Left lung (tissue), 10 donors: ENCODE measurements around the gene BPHL. TPM values are rescaled to one million over a fixed set of nuclear protein-coding genes. Genes with fewer than 3 reads are reported as not detected.
"Not testable (repeated sequence)": the region's sequence is repeated elsewhere in the genome, so short reads cannot be mapped to it uniquely, and the experiment has no call there.

Experiments used
- ATAC-seq: fragments of 200-7000 bp; cut with Tn5 transposase; one replicate; pipeline ENCODE4 v1.9.1; 2020; ENCODE audit warnings: moderate library complexity
- DNase-seq, 4 donors: peaks; one replicate each; pipeline ENCODE4 v3.0.0-alpha.2; 2013 to 2020
- H3K27ac ChIP-seq, 2 donors: fragments of 200-600 bp; sonication (generic) in 1 of 2; one replicate each; pipeline versions ENCODE4 v1.5.0 to v1.8.0; 2020 to 2021
- H3K27me3 ChIP-seq, 2 donors: fragments of 200-600 bp; sonication (generic) in 1 of 2; one replicate each; pipeline versions ENCODE4 v1.5.0 to v1.8.0; 2020 to 2021
- H3K36me3 ChIP-seq, 2 donors: fragments of 200-600 bp; sonication (generic) in 1 of 2; one replicate each; pipeline versions ENCODE4 v1.5.0 to v1.8.0; 2020 to 2021
- H3K4me1 ChIP-seq, 2 donors: fragments of 200-600 bp; one replicate each; pipeline ENCODE4 v1.8.0; 2021
- H3K4me3 ChIP-seq, 2 donors: fragments of 200-600 bp; sonication (generic) in 1 of 2; one replicate each; pipeline versions ENCODE4 v1.5.0 to v1.8.0; 2020 to 2021; ENCODE audit warnings: mild to moderate bottlenecking in 1 of 2
- H3K9me3 ChIP-seq, 2 donors: fragments of 200-600 bp; sonication (generic) in 1 of 2; one replicate each; pipeline versions ENCODE4 v1.5.0 to v1.8.0; 2020 to 2021
- CTCF ChIP-seq, 2 donors: fragments of 200-600 bp; sonication (generic) in 1 of 2; IDR thresholded peaks; one replicate each; pipeline versions ENCODE4 v1.5.0 to v1.8.0; 2021; ENCODE audit warnings: antibody characterized with exemption in 2 of 2
- intact Hi-C, 2 donors: fragments of 100-400 bp; cut with DNase I; formaldehyde crosslinking; loops; one replicate each; pipeline versions ENCODE4 v1.11.2 to v1.14.2; 2022
- polyA plus RNA-seq, 6 donors: library from polyadenylated mRNA; unstranded; fragments of 120-200 nt; gene quantifications; one replicate each; pipeline ENCODE4 v1.2.1, GENCODE V29; 2013; ENCODE audit not compliant: insufficient read length in 6 of 6
- total RNA-seq, 2 donors: library from RNA; stranded (reverse); fragmentation: NEBNext Ultra II Directional; extraction: Animal tissue kit (Norgen Biotek cat#: 25700); gene quantifications; one replicate each; pipeline ENCODE4 v1.2.1, GENCODE V29; 2021
- donor health status: DM: no; HTN: yes; CAD: no.
- donor health status: DM: no; HTN: no; CAD: no.

The BPHL gene
- total and polyA plus RNA-seq, 8 donors, result 13.1 to 47.9 (median 41.1) TPM

DNA sequence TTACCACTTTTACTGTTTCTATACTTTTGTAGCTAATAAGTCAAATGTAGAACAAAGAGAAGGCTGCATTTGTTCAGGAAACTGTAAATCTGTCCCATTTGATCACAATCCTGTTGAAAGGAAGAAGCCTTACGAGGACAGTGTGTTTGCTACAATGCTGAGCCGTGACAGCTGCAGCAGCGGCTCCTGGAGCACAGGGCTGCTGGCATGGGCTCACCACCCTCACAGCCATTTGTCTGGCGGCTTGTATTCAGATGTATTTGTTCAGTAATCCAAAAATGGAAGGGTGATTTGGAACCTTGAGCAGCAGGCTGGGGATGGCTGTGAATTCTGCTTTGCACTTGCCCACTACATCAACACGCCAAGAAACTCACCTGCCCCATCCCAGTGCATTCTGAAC, 33.2 kb downstream of the BPHL start:
- Histone ChIP-seq H3K27ac (no peak overlapping the region), H3K4me3 (no peak overlapping the region), H3K9me3 (no peaks in the 10 kb centered on the region), H3K36me3 (peaks cover 0 to 11% of the 10 kb centered on the region in 2 donors), H3K4me1 (peaks cover 0 to 2% of the 10 kb centered on the region in 2 donors), H3K27me3 (peaks cover 0 to 7% of the 10 kb centered on the region in 2 donors)
- no peak for TF ChIP-seq CTCF (IDR thresholded peaks at IDR 0.05)
- intact Hi-C loops, result no loop called here
- ATAC-seq (no peak), DNase-seq (no peak)

- ATAC-seq, result no peak
- no peak for DNase-seq
- intact Hi-C loops, result no loop called here
Measured at GRCh38 chr6:3152689-3153088, 34.2 kb downstream of the BPHL start.

GRCh38 chr6:3155416-3155815, 36.9 kb downstream of the BPHL start:
- H3K9me3 ChIP-seq, H3K27ac ChIP-seq, ATAC-seq, H3K4me3 ChIP-seq, DNase-seq, intact Hi-C loops: not testable (repeated sequence)
- peaks cover 0 to 11% of the 10 kb centered on the region in 2 donors for H3K36me3 ChIP-seq
- H3K27me3 ChIP-seq, result peaks cover 0 to 43% of the 10 kb centered on the region in 2 donors
- peaks cover 0 to 12% of the 10 kb centered on the region in 2 donors for H3K4me1 ChIP-seq

More at GRCh38 chr6:3152689-3153088, 34.2 kb downstream of the BPHL start:
- H3K27ac ChIP-seq, result no peak overlapping the region
- peaks cover 0 to 11% of the 10 kb centered on the region in 2 donors for H3K36me3 ChIP-seq
- peaks cover 0 to 17% of the 10 kb centered on the region in 2 donors for H3K27me3 ChIP-seq
- no peak overlapping the region for H3K4me3 ChIP-seq
- TF ChIP-seq CTCF (IDR thresholded peaks at IDR 0.05), result no peak
- H3K9me3 ChIP-seq, result no peaks in the 10 kb centered on the region
- H3K4me1 ChIP-seq, result peaks cover 0 to 5% of the 10 kb centered on the region in 2 donors

GRCh38 chr6:3156184-3157130, 37.9 kb downstream of the BPHL start:
- DNase-seq (peak in 1 of 4 donors; percentile 35), ATAC-seq (peak; percentile 6)
- peaks cover 0 to 12% of the 10 kb centered on the region in 2 donors for H3K4me1 ChIP-seq
- intact Hi-C loops, H3K9me3 ChIP-seq: not testable (repeated sequence)
- H3K4me3 ChIP-seq, result peak overlapping the region; percentile 76 to 84
- peak overlapping the region; percentile 89 to 94 for H3K27ac ChIP-seq
- H3K27me3 ChIP-seq, result peaks cover 0 to 43% of the 10 kb centered on the region in 2 donors
- peaks cover 0 to 11% of the 10 kb centered on the region in 2 donors for H3K36me3 ChIP-seq

DNA sequence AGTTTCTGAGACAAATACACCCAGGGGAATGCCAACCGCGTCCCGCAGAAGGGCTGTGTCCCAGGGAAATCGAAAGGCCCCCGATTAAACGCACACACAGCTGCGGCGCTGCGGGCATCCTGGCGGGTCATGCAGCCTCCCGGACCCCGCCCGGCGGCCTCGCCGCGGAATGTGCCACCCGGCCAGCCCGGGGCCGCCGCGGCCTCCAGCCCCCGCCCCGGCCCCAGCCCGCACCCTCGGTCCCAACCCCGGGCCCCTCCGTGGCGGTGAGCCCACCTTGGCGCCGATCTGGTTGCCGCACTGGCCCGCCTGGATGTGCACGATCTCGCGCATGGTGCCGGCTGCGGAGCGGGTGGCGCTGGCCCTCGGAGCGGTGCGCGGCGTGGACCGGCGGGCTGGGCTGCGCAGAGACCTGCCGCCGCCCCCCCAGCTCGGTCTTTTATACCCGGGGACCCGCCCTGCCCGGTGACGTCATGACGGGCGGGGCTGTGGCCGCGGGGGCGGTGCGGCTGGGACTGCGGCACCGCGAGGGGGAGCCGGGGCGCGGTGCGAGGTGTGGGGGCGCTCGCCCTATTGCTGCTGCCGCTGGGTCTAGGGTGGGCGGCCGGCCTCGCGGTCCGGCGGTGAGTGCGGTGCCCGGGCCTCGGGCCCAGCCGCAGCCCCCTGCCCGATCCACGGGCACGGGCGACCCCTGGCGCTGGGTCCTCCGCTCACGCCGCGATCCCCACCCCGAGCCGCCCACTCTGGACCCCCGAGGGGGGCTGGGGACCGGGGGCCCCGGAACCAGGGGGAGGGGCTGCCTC, 38.8 kb downstream of the BPHL start, which contains the start of gene TUBB2A:
TSS of gene TUBB2A (minus strand) at position 414 of the 803 bp plus-strand sequence. CDS start at position 333, 81 bp downstream.
- H3K27me3 ChIP-seq, result peaks cover 0 to 43% of the 10 kb centered on the region in 2 donors
- H3K27ac ChIP-seq, result peak within 1 kb of the TSS; percentile 89 to 94
- peak; percentile 25 to 52 for TF ChIP-seq CTCF (IDR thresholded peaks at IDR 0.05)
- ATAC-seq, result peak; percentile 92
- H3K4me1 ChIP-seq, result peaks cover 0 to 12% of the 10 kb centered on the region in 2 donors
- peaks cover 0 to 11% of the 10 kb centered on the region in 2 donors for H3K36me3 ChIP-seq
- intact Hi-C loops, result no loop called here
- no peaks in the 10 kb centered on the region for H3K9me3 ChIP-seq
- H3K4me3 ChIP-seq, result peak within 1 kb of the TSS; percentile 76 to 84
- peak; percentile 74 to 95 (median 88) for DNase-seq
